Measurements from ENCODE around the gene GALR3.

GALR3 gene

DNA sequence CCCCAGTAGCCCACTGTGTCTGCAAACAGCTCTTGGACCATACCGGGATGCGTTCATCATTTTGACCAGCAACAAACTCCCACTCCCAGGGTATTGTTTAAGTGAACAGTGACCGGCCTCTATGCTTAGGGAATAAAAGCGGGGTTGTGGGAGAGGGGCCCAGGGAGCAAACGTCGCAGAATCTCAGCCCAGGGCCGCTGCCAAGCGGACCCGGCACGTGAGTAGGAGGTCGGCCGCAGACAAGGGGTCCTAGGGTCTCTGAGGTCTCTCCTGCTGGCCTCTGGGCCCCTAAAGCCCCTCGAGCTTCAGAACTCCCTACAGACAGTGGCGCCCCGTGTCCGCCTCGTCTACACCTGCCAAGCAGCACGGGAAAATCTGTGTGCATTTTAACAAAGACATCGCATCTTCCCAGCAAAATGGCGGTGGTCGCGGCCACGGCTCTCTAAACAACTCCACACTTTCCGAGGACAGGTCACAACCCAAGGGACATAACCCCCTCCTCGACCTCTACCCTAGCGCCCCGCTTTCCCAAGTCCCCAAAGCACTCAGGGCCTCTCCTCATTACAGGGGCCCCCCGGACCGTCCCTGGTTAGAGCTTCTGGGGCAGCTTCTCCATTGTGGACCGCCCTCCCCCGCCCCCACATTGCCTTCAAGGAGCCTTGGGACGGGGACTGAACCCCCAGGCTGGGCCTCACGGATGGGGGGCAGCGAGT, 19.4 kb upstream of the GALR3 start:
- DNase-seq = no peak

GRCh38 chr22:37804352-37804880, 18.8 kb upstream of the GALR3 start:
- peak in 1 of 2 experiments; percentile 34 for DNase-seq

DNA sequence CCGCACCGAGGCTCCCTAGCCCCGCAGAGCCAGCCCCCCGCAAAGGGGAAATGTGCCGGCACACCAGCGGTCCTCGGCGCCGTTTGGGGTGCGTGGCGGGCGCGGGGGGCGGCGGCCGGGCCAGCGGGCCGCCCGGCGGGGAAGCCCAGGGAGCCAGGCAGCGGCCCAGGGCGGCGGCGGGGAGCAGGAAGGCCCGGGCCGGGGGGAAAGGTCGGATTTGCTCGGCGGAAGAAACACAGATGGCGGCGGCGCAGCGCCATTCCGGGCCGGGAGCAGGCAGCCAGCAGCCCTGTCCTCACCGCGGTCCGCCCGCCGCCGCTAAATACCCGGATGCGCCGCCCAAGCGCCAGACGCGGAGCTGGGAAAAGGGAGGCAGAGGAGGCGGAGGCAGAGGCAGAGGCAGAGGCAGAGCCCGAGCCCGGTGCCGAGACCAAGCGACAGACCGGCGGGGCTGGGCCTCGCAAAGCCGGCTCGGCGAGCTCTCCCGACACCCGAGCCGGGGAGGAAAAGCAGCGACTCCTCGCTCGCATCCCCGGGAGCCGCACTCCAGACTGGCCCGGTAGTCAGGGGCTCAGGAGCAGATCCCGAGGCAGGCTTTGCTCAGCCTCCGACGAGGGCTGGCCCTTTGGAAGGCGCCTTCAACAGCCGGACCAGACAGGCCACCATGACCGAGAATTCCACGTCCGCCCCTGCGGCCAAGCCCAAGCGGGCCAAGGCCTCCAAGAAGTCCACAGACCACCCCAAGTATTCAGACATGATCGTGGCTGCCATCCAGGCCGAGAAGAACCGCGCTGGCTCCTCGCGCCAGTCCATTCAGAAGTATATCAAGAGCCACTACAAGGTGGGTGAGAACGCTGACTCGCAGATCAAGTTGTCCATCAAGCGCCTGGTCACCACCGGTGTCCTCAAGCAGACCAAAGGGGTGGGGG, 18.0 kb upstream of the GALR3 start:
- DNase-seq = peak; percentile 82 to 88

- DNase-seq = no peak
Measured at GRCh38 chr22:37805810-37806277, 17.3 kb upstream of the GALR3 start.

GRCh38 chr22:37806409-37807333, 16.5 kb upstream of the GALR3 start:
- DNase-seq = no peak

DNA sequence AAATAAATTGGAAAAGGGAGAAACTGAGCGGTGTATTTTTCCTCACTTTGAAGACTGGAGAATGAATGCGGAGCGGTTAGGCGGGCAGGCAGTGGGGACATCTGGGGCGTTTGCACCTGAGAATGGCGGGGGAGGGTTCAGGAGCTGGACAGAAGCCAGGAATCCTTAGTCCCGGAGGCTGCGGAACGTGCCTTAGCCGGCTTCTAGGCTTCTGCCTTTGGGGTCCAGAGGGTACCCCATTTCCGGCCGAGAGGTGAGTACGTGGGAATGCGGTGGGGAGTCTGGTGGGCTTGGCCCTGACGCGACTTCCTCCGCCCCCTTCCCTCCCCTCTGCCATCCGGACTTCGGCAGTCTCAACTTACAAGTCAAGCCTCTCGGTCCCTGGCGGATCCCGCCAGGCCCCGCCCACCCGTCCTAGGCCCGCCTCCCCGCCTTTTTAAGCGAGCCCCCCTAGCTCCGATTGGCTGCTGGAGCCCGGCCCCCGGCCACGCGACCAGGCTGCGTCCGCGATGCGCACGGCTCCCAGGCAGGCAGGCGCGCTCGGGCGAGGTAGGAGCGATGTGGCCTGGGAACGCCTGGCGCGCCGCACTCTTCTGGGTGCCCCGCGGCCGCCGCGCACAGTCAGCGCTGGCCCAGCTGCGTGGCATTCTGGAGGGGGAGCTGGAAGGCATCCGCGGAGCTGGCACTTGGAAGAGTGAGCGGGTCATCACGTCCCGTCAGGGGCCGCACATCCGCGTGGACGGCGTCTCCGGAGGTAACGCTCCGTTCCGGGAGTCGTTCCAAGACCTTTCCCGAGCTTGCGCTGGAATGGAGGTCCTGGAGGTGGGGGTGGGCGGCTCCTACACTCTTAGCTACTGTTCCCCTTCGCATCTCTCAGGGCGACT, 15.5 kb upstream of the GALR3 start, which contains the start of gene GCAT:
Gene GCAT (plus strand): TSS at position 525 of the 884 bp plus-strand sequence. CDS start 34 bp downstream, at position 559.
- peak; percentile 94 for DNase-seq

DNA sequence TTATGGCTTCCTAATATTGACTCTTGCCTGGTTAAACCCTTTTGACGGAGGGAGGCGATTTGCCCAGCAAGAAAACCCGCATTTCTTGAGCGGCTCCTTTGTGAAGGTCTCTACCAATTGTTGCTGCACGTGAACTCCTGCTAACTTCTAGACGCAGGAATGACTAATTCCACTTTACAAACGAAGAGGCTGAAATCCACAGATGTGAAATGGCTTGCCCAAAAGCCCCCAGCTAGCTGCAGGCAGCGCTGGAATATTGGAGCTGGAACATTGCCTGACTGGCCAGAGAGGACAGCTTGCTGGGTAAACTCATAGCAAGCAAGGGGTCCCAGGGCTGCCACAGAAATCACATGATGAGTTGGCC, 14.9 kb upstream of the GALR3 start:
- DNase-seq = no peak

DNA sequence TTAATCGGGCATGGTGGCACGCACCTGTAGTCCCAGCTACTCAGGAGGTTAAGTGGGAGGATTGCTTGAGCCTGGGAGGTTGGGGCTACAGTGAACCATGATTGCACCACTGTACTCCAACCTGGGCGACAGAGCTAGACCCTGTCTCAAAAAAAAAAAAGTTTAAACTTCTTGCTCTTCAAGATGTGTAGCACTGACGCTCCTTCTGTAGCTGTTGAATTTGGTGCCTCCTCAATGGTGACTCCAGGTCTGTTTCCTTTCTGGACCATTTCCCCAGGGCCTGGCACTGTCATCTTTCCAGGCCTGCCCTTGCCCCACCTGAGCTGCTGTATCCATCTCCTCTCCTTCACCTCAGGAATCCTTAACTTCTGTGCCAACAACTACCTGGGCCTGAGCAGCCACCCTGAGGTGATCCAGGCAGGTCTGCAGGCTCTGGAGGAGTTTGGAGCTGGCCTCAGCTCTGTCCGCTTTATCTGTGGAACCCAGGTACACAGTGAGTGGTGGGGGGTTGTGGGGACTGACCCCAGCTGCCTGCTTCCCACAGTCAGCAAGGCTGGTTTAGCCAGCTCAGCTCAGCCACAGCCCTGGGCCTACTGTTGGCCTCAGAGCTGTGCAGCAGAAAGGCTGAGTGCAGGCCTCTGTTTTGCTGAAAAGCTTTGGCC, 13.4 kb upstream of the GALR3 start:
- DNase-seq = no peak

- DNase-seq = no peak
Measured at GRCh38 chr22:37811867-37812266, 11.3 kb upstream of the GALR3 start.

GRCh38 chr22:37812869-37813678, 10.1 kb upstream of the GALR3 start:
- DNase-seq = no peak

DNA sequence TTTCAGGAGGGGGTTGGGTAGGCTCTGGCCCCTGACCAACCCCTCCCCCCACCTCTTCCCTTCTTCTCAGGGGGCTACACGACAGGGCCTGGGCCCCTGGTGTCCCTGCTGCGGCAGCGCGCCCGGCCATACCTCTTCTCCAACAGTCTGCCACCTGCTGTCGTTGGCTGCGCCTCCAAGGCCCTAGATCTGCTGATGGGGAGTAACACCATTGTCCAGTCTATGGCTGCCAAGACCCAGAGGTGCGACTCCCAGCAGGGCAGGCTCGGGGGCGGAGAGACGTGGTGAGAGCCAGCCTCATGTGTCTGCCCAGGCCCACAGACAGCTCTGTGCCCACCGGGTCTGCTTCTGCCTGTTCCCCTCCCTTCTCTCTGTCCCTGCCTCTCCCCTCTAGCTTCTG, 7.6 kb upstream of the GALR3 start:
- DNase-seq = no peak

GRCh38 chr22:37816543-37817180, 6.5 kb upstream of the GALR3 start:
- no peak for DNase-seq

DNA sequence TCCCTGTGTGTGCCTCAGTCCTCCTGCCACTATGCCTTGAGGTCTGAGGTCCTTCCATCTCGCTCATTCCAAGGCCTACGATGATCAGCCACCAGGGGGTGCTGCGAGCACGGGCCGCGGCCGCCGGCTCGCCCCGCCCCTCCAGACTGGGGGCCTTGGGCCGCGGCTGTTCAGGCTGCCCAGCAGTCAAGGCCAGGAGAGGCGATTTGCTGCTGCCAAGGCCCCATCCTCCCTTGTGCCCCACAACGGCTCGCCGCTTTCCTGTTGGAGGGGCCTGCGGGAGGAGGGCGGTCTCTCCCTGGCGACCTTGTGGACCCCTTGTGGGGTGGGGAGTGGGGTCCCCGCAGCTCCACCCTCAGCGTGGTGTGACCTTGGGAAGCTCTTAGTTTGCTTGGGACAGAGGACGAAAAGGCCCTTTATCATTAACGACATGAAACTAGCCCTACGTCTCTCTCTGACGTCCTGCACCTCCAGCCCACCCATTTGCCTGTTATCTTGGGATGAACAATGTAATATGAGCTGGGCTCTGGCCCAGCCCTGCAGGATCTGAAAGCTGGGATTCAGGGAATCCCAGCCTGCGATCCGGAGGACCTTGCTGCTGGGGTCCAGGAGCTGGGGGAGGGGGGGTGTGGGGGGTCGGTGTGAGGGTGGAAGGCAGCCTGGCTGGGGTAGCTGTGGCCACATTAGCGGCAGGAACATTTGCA, 5.3 kb upstream of the GALR3 start:
- DNase-seq = peak; percentile 92 to 94

DNA sequence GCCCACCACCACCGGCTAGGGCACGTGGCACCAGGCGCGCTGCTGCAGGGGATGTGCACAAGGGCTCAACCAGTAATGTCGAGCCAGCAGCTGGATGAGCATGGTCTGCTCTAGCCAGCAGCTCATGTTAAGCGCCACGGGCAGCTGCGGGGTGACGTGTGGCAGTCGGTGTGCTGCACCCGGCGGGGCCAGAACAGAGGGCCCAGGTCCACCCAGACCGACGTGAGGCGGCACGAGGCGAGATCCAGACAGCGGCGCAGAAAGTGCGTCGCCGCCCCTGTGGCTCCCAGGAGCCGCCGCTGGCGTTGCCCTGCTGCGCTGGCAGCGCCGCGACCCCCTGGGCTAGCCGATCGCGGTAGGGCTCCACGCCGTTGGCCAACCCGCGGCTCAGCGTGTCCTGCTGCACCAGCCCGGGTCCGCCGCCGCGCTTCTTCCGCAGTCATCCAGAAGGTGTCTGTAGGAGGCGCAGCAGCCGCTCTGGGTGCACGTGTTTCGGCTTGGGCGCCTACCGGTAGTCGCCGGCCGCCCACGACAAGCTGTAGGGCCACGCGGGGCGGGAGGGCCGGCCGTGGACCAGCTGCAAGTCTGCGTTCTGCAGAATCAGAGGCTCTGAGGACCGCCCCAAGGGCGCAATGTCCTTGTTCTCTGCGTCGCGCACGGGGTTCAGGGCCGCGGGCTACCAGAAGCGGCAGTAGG, 4.6 kb upstream of the GALR3 start:
- DNase-seq = peak; percentile 75 to 80

- DNase-seq = no peak
Measured at GRCh38 chr22:37819105-37819433, 4.1 kb upstream of the GALR3 start.

DNA sequence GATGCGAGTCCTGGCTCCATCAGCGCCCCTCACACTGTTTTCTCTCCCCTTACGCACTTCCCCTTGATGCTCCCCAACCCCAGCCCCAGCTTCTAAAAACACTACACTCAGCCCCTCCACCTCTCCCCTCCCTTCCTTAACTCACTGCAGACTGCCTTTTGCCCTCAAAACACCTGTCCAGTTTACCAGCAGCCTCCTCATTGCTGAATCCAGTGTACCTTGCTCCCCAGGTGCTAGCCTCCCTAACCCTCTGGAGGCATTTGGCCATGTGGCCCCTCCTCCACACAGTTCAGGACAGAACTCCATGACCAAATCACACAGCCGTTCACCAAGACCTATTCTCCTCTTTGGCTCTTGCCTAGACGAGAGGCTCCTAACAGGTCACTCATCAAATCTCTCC, 2.8 kb upstream of the GALR3 start:
- DNase-seq = no peak

DNA sequence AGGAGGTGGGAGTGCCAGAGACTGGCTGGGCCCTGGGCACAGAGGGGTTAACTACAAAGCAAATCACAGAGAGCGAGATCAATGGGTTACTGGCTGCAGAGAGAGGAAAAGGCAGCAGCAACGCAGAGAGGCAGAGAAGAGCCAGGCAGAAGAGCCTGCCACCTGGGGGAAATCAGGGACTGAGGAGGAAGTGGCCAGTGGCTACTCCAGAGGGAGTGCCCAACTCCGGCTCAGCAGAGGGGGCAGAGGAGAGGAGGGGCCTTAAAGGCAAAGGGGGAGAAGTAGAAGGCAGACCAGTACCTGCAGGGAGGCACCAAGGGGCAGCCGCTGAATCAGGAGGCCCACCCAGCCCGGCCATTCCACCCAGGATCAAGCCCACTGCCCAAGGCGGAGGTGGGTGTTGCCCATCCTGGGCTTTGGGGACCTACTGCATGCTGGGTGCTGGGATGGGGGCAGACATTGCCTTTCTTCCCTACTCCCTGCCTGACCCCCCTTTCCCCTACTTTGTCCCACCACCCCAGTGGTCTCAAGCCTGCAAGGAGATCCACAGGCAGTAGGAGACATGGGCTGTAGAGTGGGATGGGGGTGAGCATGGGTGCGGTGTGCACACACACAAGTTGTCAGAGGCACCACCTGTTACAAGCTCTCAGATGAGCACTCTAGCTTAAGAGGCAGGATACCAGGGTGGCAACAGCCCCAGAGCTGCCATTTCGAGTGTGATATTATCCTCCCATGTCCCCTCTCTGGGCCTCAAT, 926 bp upstream of the GALR3 start:
- DNase-seq = no peak

Measured in activated T-cell treated with anti-CD3 and anti-CD28 coated beads, Interleukin-2, amount 50 U/mL, for 48 hours (primary cell).